NCI-H1048 (cell line): Measurements from ENCODE around the gene SSBP3.
"Not testable (repeated sequence)": the region's sequence is repeated elsewhere in the genome, so short reads cannot be mapped to it uniquely, and the experiment has no call there.

Source experiments
- DNase-seq: peaks from one replicate; lab custom pipeline; 2025; lab: John Stamatoyannopoulos, UW

Gene SSBP3

DNA sequence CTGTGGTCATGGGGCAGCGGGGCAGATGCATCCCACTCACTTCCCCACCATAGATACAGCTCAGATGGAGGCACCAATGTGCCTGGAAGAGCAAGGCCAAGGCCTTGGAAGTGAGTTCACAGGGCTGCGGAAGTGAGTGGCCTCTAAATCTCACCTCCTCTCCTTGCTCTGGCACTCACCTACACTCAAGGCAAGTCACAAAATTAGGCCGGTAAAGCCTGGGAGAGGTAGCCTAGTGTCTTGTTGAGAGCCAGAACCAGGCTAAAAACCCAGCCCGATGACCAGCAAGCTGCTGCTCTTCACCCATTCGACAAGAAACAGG, 57.5 kb downstream of the SSBP3 start:
- no peak for DNase-seq

GRCh38 chr1:54347955-54348699, 58.1 kb downstream of the SSBP3 start:
- DNase-seq = no peak

- no peak for DNase-seq
Observed at GRCh38 chr1:54347261-54347954, 58.8 kb downstream of the SSBP3 start.

GRCh38 chr1:54345548-54345947, 60.6 kb downstream of the SSBP3 start:
- not testable (repeated sequence) for DNase-seq

DNA sequence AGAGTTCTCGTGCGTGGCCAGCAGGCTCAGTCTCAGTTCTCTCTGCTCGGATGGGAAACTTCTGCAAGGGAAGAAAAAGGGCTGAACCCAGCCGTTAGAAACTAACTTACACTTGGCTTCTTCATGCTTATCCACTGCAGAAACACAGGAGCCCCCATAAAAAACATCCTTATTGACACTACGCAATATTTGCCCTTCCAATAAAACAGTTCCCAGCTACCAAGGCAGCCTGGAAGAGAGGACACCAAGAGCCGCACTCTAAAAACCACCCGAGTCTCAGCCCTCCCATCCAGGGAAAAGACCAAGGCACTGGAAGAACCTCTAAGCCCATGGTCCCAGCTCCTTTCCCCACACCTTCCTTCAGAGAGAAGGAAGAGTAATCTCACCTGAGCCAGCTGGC, 61.1 kb downstream of the SSBP3 start:
- DNase-seq = no peak

DNA sequence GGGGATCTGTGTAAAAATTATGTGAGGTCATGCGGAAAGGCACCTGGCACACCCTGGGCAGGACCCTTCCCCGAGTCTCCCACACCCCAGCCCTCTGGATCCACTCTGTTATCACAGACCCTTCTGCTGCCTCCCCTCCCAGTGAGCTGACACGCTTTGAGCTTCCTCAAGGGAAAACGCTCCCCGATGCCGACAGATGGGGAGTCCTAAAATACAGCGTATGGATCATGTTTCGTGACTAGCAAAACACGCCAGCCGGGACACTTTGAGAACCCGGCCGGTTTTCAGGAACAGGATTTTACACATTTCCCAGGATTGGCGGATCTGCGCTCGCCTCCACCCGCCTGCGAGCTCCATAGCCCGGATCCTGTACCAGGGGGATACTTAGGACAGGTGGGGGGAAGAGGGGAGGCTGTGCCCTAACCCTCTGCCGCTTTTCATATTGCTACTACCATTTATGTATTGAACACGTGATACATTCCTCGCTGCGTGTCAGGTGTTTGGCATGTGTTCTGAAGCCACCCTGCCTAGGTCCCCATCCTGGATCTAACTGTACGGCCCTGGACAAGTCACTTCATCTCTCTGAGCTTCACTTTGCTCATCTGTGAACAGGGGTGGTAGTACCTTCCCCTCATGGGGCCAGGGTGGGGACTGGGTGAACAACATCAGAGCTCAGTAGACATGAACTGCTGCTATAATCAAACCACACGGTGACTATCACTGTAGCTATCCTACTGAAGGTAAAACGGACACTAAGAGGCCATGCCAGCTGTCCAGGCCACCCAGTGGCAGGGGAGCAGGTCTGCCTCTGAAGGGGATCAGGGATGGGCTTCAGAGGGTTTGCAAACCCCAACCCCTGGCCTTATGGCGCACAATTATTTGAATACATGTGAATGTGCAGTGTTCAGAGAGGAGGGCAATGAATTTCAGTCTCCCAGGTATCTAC, 63.2 kb downstream of the SSBP3 start:
- no peak for DNase-seq

GRCh38 chr1:54342288-54342687, 63.9 kb downstream of the SSBP3 start:
- DNase-seq = no peak

DNA sequence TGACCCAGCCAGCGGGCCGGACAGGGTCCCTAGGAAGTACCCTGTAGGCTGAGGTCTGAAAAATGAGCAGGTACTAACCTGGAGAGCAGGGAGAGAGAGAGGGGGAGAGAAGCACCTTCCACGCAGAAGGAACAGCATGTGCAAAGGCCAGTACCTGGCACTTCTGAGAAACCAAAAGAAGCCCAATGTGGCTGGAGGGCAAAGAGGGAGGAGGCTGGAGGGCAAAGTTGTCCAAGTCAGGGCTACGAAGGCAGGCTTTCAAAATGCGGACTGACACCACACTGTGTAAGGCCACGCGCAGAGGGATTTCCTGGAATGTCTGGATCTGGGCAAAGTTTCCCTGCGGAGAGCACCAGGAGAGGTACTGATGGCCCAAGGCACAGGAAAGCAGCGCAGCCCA, 64.4 kb downstream of the SSBP3 start:
- DNase-seq = no peak

DNA sequence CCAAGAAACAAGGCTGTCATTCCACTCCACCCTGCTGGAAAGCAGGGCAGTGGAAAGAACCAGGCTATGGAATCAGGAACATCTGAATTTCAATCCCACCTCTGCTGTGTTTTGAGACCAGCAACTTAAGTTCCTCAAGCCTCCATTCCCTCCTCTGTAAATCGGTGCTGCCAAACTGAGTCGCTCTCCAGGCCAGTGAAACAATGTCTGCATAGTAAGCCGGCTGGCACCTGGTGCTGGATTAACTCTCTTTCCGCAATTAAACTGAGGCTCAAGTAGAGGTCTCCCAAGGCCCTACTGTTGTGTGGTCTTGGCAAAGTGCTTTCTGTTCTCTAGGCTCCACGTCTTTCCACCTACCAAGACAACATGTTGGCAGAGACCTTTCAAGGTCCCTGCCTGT, 65.3 kb downstream of the SSBP3 start:
- DNase-seq = no peak

DNA sequence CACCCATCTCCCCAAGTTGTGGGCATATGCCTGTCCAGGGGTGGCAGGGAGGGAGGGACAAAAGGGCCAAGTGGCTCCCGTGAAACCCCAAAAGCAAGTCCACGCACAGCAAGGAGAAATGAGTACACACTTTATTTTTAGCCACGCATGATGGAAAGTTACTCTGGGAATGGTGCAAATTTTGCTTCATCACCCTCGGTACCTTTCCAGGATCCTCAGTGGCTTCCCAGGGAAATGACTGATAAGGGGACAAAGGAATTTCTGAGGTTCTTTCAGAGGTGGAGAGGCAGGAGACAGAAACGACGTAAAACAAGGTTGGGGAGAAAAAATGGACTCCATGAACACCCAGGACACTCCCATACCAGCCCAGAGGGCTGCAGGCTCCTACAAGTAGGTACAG, 65.8 kb downstream of the SSBP3 start:
- DNase-seq = no peak

DNA sequence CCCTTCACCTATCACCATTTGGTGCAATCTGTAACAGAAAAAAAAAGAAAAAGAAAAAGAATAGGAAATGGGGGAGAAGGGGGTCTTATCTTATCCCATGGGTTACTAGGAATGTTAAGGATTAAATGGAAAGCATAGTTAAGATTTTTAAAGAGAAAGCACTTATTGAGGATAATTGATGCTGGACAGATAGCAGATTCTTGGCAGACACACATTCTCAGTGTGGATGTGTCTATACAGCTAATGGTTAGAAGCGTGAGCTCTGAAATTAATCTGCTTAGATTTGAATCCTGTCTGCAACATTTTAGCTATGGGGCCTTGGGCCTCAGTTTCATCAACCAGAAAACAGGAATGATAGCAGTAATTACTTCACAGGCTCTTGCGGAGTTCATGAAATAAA, 67.1 kb downstream of the SSBP3 start:
- no peak for DNase-seq

GRCh38 chr1:54338464-54338863, 67.7 kb downstream of the SSBP3 start:
- no peak for DNase-seq

- DNase-seq = no peak
Observed at GRCh38 chr1:54337928-54338327, 68.3 kb downstream of the SSBP3 start.

GRCh38 chr1:54337034-54337433, 69.2 kb downstream of the SSBP3 start:
- DNase-seq = no peak

DNA sequence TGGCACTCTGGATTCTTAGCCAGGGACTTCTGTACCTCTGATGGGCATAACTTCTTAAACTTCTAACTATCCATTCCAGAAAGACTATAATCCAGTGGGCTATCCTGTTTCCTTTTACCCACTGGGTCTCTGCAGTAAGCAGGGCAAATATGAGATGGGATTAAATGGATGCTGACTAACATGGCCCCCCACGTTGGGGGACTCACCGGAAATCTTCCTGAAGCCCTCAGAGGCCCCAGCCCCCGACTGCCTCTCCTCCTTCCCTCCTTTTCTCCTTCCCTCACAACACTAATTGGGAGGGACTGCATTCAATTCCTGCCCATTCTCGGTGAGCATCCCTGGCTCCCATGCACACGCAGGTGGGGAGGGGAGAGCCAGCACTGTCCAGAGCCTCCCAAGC, 70.1 kb downstream of the SSBP3 start:
- no peak for DNase-seq

DNA sequence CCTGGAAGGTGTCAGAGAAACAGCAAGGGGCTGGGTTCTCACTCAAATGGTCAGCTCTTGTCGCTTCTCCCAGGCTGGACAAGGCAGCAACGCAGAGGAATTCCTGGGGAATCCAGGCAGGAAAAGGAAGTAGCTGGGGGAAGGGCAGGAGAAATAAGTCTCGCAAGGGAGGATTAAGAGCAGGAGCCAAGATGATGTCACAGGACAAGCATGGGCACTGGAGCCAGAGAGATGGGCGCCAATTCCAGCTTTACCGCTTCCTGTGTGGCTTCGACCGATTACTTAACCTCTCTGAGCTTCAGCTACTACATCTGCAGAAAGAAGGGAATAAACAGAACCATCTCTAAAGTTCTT, 70.5 kb downstream of the SSBP3 start:
- DNase-seq = no peak

GRCh38 chr1:54335011-54335754, 71.0 kb downstream of the SSBP3 start:
- no peak for DNase-seq

DNA sequence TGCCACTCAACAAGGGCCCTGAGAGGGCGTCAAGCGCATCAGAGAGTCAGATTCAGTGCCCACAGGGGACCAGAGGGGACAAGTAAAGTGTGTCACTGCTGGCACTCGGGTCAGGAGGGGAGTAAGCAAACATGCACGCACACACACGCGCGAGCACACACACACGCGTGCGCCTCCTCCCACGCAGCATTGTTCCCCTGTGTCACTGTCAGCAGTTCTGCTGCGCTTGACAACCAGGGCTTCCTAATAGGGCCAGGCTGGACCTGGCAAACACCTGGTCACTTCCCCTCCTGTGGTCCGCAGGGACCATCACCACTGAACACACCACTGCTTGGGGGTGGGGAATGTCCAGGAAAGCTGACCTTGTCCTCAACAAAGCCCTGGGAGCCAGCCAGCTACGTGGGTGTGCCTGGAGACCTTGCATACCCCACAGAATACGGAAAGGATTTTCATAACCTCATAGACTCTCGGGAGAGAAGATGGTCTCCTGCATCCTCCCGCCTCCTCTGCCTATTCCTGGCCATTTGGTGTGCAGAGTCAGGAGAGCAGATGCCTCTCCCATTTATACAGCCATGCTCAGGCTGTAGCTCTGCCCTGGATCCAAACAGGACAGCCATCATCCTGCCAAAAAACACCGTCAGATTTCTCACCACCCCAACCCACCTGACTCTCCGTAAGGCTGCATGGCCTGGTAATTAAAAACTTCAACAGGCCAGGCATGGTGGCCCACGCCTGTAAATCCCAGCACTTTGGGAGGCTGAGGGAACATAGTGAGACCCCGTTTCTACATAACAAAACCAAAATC, 73.2 kb downstream of the SSBP3 start:
- no peak for DNase-seq

- no peak for DNase-seq
Observed at GRCh38 chr1:54331843-54332463, 74.2 kb downstream of the SSBP3 start.

DNA sequence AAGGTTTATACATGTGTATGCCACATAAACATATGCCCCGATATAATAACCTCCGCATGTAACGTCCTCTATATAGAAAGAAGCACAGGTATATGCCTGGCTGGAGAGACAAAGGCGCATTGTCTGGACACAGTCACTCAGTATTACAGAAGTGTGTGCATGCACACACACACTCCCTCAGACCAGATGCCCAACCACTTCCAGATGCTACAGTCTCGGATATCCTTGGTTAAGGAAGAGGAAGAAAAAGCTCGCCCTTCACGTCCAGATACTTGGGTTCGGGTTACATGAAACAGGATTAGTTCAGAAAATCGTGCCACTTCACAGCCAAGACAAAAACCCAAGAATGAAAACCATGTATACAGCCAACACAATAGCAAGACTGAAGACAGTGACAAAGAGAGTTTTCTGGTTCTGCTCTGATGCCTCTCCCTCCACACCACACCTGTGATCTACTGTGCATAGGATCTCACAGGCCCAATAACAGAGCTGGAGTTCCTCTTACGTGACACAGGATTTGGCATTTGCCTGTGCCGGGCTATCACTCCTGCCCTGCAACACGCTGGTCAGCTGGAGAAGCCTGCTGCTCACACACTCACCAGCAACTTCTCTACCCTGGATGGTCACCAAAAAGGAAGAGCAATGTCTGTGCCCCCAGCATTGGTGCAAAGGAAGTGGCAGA, 75.0 kb downstream of the SSBP3 start:
- DNase-seq = no peak
